Measurements from ENCODE around the gene ITPK1. TPM values are rescaled to one million over a fixed set of nuclear protein-coding genes. Genes with fewer than 3 reads are reported as not detected.

Gene ITPK1
- total RNA-seq, 2 donors from 2014 or later, result 77.1 to 118 TPM

DNA sequence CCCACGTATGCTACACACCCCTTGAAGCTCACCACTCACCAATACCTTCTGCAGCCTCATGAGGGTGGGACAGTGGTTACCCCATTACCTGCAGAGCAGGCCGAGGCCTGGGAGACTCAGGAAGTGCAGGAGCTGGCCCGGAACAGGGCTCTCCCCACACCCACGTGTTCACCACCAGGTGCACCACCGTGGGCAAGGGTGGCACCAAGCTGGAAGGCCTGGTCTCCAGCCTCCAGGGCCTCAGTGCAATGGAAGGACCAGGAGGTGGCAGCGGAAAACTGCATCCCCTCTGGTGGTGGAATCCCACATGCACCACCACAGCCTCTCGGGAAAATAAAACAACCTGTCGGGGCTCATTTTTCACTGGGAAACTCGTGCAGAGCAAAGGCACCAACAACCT, 36.4 kb downstream of the ITPK1 start:
- TF ChIP-seq POLR2A (IDR thresholded peaks at IDR 0.05) (no peak), POLR2AphosphoS5 (IDR thresholded peaks at IDR 0.05) (no peak)
- TF ChIP-seq, protein P1, sequence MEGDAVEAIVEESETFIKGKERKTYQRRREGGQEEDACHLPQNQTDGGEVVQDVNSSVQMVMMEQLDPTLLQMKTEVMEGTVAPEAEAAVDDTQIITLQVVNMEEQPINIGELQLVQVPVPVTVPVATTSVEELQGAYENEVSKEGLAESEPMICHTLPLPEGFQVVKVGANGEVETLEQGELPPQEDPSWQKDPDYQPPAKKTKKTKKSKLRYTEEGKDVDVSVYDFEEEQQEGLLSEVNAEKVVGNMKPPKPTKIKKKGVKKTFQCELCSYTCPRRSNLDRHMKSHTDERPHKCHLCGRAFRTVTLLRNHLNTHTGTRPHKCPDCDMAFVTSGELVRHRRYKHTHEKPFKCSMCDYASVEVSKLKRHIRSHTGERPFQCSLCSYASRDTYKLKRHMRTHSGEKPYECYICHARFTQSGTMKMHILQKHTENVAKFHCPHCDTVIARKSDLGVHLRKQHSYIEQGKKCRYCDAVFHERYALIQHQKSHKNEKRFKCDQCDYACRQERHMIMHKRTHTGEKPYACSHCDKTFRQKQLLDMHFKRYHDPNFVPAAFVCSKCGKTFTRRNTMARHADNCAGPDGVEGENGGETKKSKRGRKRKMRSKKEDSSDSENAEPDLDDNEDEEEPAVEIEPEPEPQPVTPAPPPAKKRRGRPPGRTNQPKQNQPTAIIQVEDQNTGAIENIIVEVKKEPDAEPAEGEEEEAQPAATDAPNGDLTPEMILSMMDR (IDR thresholded peaks at IDR 0.05), result no peak
- Histone ChIP-seq H3K9me3 (no peaks in the 10 kb centered on the region), H3K4me1 (replicated peaks) (peaks cover 4% of the 10 kb centered on the region), H3K27ac (no peak overlapping the region), H3K36me3 (no peaks in the 10 kb centered on the region), H3K4me3 (no peak overlapping the region), H3K27me3 (replicated peaks; ENCODE audit: insufficient read depth) (no peaks in the 10 kb centered on the region)
- 75% methylated on average over 9 of the region's 9 CpGs for WGBS
- DNase-seq (ENCODE audit: low spot score), result no peak
- intact Hi-C loops (cut with DNase I), result no loop called here

DNA sequence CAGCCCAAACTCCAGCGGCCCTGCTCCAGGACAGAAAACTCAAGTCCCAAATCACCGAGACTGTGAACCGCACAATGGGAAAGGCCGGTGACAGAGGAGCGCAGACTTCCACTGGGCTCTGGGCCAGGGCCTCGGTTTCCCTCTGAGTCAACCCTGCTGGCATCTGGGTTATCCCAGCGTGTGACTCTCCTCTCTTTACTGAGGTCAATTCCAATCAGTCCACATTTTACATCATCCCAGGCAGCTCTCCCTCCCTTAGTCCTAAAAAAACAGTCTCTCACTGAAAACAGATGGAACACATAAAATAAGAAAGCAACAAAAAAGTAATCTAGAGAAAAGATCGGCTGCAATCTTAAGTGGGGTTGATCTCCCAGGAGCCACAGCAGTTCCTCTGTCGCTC, 36.9 kb downstream of the ITPK1 start:
- Histone ChIP-seq H3K27ac (no peak overlapping the region), H3K36me3 (no peaks in the 10 kb centered on the region), H3K4me1 (replicated peaks) (peaks cover 3% of the 10 kb centered on the region), H3K27me3 (replicated peaks; ENCODE audit: insufficient read depth) (no peaks in the 10 kb centered on the region), H3K4me3 (no peak overlapping the region), H3K9me3 (no peaks in the 10 kb centered on the region)
- WGBS, result 69% methylated on average over 9 of the region's 9 CpGs
- DNase-seq (ENCODE audit: low spot score), result no peak
- intact Hi-C loops (cut with DNase I), result no loop called here
- TF ChIP-seq, protein P1 (IDR thresholded peaks at IDR 0.05), result no peak
- TF ChIP-seq POLR2AphosphoS5 (IDR thresholded peaks at IDR 0.05) (no peak), POLR2A (IDR thresholded peaks at IDR 0.05) (no peak)

DNA sequence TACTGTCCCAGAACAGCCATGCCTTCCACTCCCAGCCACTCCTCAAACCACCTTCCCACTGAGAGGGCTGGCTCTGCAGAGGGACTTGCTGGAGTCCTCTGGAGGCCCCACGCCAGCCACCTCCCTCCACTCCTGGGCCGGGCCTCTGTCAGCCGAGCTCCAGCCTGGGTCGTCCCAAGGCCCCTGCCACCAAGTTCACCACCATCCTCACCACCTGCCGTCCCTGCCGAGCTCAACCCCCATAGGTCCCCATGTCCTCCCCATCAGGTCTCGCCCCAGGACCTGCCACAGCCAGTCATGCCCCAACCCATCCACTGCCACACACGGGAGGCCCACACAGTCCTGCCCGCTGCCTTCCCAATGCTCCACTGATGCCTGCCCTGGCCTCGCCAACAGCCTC, 39.0 kb downstream of the ITPK1 start:
- 97% methylated on average over 9 of the region's 10 CpGs for WGBS
- intact Hi-C loops (cut with DNase I), result no loop called here
- Histone ChIP-seq H3K27me3 (replicated peaks; ENCODE audit: insufficient read depth) (no peaks in the 10 kb centered on the region), H3K27ac (no peak overlapping the region), H3K9me3 (no peaks in the 10 kb centered on the region), H3K4me3 (no peak overlapping the region), H3K4me1 (replicated peaks) (peaks cover 5% of the 10 kb centered on the region), H3K36me3 (no peaks in the 10 kb centered on the region)
- TF ChIP-seq, protein P1 (IDR thresholded peaks at IDR 0.05), result no peak
- no peak for TF ChIP-seq POLR2AphosphoS5 (IDR thresholded peaks at IDR 0.05)
- no peak for TF ChIP-seq POLR2A (IDR thresholded peaks at IDR 0.05)
- DNase-seq (ENCODE audit: low spot score), result no peak

DNA sequence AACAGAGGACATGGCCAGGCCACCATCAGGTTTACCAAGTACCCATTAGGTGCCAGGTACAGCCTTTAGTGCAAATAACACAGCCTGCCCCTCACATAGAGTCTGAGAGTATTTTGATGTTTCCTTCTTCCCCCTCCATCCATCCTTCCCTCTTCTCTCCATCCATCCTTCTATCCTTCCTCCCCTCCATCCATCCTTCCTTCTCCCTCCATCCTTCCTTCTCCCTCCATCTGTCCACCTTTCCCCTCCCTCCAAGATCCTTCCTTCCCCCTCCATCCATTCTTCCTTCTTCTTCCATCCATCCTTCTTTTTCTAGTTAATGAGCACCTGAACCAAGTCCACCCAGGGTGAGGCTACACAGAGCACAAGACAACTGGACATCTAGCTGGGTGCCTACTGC, 39.8 kb downstream of the ITPK1 start:
- peaks cover 5% of the 10 kb centered on the region for H3K4me1 ChIP-seq (replicated peaks)
- intact Hi-C loops (cut with DNase I), result no loop called here

More for the DNA sequence above, 39.8 kb downstream of the ITPK1 start:
- no peak overlapping the region for H3K4me3 ChIP-seq
- DNase-seq (ENCODE audit: low spot score), result no peak
- no peak overlapping the region for H3K27ac ChIP-seq
- no peaks in the 10 kb centered on the region for H3K36me3 ChIP-seq
- H3K27me3 ChIP-seq (replicated peaks; ENCODE audit: insufficient read depth), result no peaks in the 10 kb centered on the region
- no peak for TF ChIP-seq POLR2AphosphoS5 (IDR thresholded peaks at IDR 0.05)
- TF ChIP-seq, protein P1 (IDR thresholded peaks at IDR 0.05), result no peak
- TF ChIP-seq POLR2A (IDR thresholded peaks at IDR 0.05), result no peak
- no peaks in the 10 kb centered on the region for H3K9me3 ChIP-seq

Measured in prostate gland (tissue), 2 donors.